Measurements from ENCODE around the gene MMP26.

DNA sequence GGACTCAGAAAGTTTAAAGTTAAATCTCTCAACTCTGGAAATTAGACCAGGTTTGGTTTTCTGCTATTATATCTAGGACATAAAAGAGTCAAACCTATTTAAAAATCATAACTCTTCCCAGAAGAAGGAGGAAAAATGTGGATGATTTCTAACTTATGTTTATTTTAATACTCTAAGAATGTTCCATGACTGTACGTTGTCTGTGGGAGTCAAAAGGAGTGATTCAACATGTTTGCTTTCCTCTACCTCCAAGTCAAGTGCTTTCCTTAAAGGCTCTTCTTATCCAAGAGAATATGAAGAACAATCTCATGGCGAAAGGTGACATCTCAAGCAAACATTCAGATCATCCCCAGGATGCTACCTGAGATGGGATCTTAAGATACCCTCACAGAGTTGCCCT is 39.2 kb upstream of the MMP26 start:
- TF ChIP-seq YY1 (IDR thresholded peaks at IDR 0.05) (no peak), RAD21 (IDR thresholded peaks at IDR 0.05) (no peak)
- TF ChIP-seq, protein P1, sequence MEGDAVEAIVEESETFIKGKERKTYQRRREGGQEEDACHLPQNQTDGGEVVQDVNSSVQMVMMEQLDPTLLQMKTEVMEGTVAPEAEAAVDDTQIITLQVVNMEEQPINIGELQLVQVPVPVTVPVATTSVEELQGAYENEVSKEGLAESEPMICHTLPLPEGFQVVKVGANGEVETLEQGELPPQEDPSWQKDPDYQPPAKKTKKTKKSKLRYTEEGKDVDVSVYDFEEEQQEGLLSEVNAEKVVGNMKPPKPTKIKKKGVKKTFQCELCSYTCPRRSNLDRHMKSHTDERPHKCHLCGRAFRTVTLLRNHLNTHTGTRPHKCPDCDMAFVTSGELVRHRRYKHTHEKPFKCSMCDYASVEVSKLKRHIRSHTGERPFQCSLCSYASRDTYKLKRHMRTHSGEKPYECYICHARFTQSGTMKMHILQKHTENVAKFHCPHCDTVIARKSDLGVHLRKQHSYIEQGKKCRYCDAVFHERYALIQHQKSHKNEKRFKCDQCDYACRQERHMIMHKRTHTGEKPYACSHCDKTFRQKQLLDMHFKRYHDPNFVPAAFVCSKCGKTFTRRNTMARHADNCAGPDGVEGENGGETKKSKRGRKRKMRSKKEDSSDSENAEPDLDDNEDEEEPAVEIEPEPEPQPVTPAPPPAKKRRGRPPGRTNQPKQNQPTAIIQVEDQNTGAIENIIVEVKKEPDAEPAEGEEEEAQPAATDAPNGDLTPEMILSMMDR (IDR thresholded peaks at IDR 0.05; ENCODE audit: low read depth, low read length, missing input control), result no peak
